DOHH2 (cell line): ENCODE results near the gene BTRC.

Experiments
- EZH2phosphoT487 ChIP-seq: fragments of 200-600 bp; sonication (generic); IDR thresholded peaks from 2 replicates; pipeline ENCODE4 v1.6.1; 2017; ENCODE audit warnings: borderline replicate concordance, mild to moderate bottlenecking, antibody characterized with exemption, low read length, moderate library complexity, mixed read lengths
- TF ChIP-seq, protein P1 (sequence below): fragments of 200-600 bp; sonication (generic); IDR thresholded peaks from one replicate; pipeline ENCODE4 v1.5.1; 2014; ENCODE audit warnings: antibody characterized with exemption, mild to moderate bottlenecking, low read depth, low read length; ENCODE audit not compliant: poor library complexity, severe bottlenecking

DNA sequence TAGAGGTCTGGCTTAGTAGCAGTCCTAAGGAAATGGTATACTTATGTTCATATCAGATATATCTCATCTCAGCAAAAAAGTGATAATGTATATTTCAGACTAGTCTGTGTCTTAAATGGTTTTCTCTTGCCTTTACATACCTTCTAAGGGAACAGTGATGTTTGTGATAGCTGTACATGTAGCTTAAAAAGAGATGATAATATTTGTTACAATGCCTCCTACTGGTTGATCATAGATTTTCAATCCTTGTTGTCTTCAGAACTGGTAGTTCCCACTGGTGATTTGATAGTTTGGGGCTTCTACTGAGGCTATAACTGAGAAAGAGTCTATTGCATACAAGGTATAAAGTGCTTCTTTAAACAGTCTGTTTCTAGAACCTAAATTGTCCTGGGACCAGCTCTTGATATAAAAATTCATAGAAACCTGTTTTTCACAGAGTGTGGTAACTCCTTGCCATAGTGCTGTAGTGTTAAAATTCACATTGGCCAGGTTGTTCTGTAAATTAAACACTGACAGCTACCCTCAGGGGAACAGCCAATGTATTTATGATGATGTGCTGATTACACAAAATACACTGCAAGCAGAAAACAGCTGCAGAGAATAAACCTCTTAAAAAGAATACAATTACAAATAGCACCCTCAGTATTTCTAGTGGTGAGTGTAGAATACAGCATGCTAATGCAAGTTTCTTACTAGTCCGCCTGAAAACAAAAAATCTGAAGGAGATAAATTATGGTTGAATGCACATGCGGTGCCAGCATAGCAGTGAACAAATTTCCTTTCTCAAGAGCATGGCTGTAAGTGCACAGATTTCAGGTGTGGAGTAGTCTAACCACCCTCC, 90.3 kb downstream of the BTRC start:
- TF ChIP-seq, protein P1, sequence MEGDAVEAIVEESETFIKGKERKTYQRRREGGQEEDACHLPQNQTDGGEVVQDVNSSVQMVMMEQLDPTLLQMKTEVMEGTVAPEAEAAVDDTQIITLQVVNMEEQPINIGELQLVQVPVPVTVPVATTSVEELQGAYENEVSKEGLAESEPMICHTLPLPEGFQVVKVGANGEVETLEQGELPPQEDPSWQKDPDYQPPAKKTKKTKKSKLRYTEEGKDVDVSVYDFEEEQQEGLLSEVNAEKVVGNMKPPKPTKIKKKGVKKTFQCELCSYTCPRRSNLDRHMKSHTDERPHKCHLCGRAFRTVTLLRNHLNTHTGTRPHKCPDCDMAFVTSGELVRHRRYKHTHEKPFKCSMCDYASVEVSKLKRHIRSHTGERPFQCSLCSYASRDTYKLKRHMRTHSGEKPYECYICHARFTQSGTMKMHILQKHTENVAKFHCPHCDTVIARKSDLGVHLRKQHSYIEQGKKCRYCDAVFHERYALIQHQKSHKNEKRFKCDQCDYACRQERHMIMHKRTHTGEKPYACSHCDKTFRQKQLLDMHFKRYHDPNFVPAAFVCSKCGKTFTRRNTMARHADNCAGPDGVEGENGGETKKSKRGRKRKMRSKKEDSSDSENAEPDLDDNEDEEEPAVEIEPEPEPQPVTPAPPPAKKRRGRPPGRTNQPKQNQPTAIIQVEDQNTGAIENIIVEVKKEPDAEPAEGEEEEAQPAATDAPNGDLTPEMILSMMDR: peak; percentile 54
- no peak for TF ChIP-seq EZH2phosphoT487
